GM23338 (cell line): Measurements from ENCODE around the gene PDIA5. TPM values are rescaled to one million over a fixed set of nuclear protein-coding genes. Genes with fewer than 3 reads are reported as not detected.
A peak's percentile ranks its signal among the peaks of the same experiment; 100 is the strongest.

Experiments used
- ATAC-seq: fragments of 200-7000 bp; cut with Tn5 transposase; 3 replicates; pipeline ENCODE4 v1.9.1; 2020
- DNase-seq: peaks from one replicate; pipeline ENCODE4 v3.0.0-alpha.2; 2015; ENCODE audit warnings: low spot score
- H2AFZ ChIP-seq: fragments of 200-600 bp; sonication (generic); 2 replicates; pipeline ENCODE4 v1.8.0; 2016; ENCODE audit warnings: antibody characterized with exemption, mild to moderate bottlenecking, moderate library complexity
- H3F3A ChIP-seq: fragments of 200-600 bp; sonication (generic); replicated peaks from 2 replicates; pipeline ENCODE4 v1.8.0; 2017; ENCODE audit warnings: antibody characterized with exemption, mixed run types, low read depth
- H3K27ac ChIP-seq: fragments of 200-600 bp; sonication (generic); 2 replicates; pipeline ENCODE4 v1.6.1; 2016; ENCODE audit warnings: low read depth
- H3K27me3 ChIP-seq: fragments of 200-600 bp; sonication (generic); 2 replicates; pipeline ENCODE4 v1.8.0; 2016; ENCODE audit warnings: mild to moderate bottlenecking, mixed run types, moderate library complexity; ENCODE audit not compliant: insufficient read depth
- H3K36me3 ChIP-seq: fragments of 200-600 bp; sonication (generic); 2 replicates; pipeline ENCODE4 v1.8.0; 2016; ENCODE audit warnings: mild to moderate bottlenecking; ENCODE audit not compliant: insufficient read depth
- H3K4me1 ChIP-seq: fragments of 200-600 bp; sonication (generic); 2 replicates; pipeline ENCODE4 v1.8.0; 2016; ENCODE audit warnings: mild to moderate bottlenecking, moderate library complexity; ENCODE audit not compliant: insufficient read depth
- H3K4me2 ChIP-seq: fragments of 200-600 bp; sonication (generic); 2 replicates; pipeline ENCODE4 v1.7.1; 2017; ENCODE audit warnings: mixed run types
- H3K4me3 ChIP-seq: fragments of 200-600 bp; sonication (generic); 2 replicates; pipeline ENCODE4 v1.6.1; 2016; ENCODE audit warnings: mixed run types
- H3K79me2 ChIP-seq: fragments of 200-600 bp; sonication (generic); replicated peaks from 2 replicates; pipeline ENCODE4 v1.8.0; 2017; ENCODE audit warnings: mild to moderate bottlenecking; ENCODE audit not compliant: insufficient read depth
- H3K9me2 ChIP-seq: fragments of 200-600 bp; sonication (generic); 2 replicates; pipeline ENCODE4 v1.8.0; 2017; ENCODE audit not compliant: insufficient read depth
- H4K20me1 ChIP-seq: fragments of 200-600 bp; sonication (generic); replicated peaks from 2 replicates; pipeline ENCODE4 v1.8.0; 2017; ENCODE audit warnings: mild to moderate bottlenecking; ENCODE audit not compliant: insufficient read depth
- H3K27ac Mint-ChIP-seq: 2 replicates; pipeline ENCODE4 v1.8.0; 2020; ENCODE audit warnings: inconsistent platforms, mild to moderate bottlenecking, moderate library complexity, mixed read lengths
- H3K27me3 Mint-ChIP-seq: 3 replicates; pipeline ENCODE4 v1.8.0; 2022; ENCODE audit warnings: low read depth, mild to moderate bottlenecking, moderate library complexity, mixed read lengths, inconsistent platforms; ENCODE audit not compliant: insufficient read depth, poor library complexity
- H3K36me3 Mint-ChIP-seq: 3 replicates; pipeline ENCODE4 v1.8.0; 2021; ENCODE audit warnings: low read depth, mild to moderate bottlenecking, inconsistent platforms, moderate library complexity, mixed read lengths
- H3K4me1 Mint-ChIP-seq: 3 replicates; pipeline ENCODE4 v1.8.0; 2020; ENCODE audit warnings: mild to moderate bottlenecking, inconsistent platforms, mixed read lengths
- H3K4me3 Mint-ChIP-seq: 3 replicates; pipeline ENCODE4 v1.8.0; 2021; ENCODE audit warnings: moderate library complexity, mild to moderate bottlenecking, inconsistent platforms, mixed read lengths
- H3K9me3 Mint-ChIP-seq: 3 replicates; pipeline ENCODE4 v1.8.0; 2020; ENCODE audit warnings: moderate library complexity, mild to moderate bottlenecking, inconsistent platforms, mixed read lengths
- CREB1 ChIP-seq: fragments of 250-450 bp; sonication (Bioruptor Pico); IDR thresholded peaks from 2 replicates; pipeline ENCODE4 v1.5.0; 2020; ENCODE audit warnings: low read depth, mild to moderate bottlenecking, moderate library complexity
- CTCF ChIP-seq, 2 experiments: fragments of 200-600 bp in 1 of 2; sonication (generic) in 1 of 2; conservative IDR thresholded peaks; 2 replicates each; pipeline versions ENCODE4 v1.5.1 to v1.6.1; 2016 to 2017; ENCODE audit warnings: antibody characterized with exemption in 2 of 2, low read depth in 2 of 2, mild to moderate bottlenecking in 2 of 2, moderate library complexity in 1 of 2
- EZH2phosphoT487 ChIP-seq: fragments of 200-600 bp; sonication (generic); IDR thresholded peaks from one replicate; pipeline ENCODE4 v1.8.1; 2018; ENCODE audit warnings: antibody characterized with exemption; ENCODE audit not compliant: unreplicated experiment
- POLR2AphosphoS5 ChIP-seq: IDR thresholded peaks from 2 replicates; pipeline ENCODE4 v1.6.1; 2016; ENCODE audit warnings: antibody characterized with exemption, low read depth
- ZNF462 ChIP-seq: fragments of 250-450 bp; sonication (Bioruptor Pico); IDR thresholded peaks from 2 replicates; pipeline ENCODE4 v1.5.0; 2020; ENCODE audit warnings: mild to moderate bottlenecking, moderate library complexity
- polyA plus RNA-seq: library from polyadenylated mRNA; unstranded; fragments of >200 nt; fragmentation: Nextera tagmentation; extraction: Ambion mirVana; gene quantifications from 2 replicates; pipeline ENCODE4 v1.2.1, GENCODE V29; 2016
- total RNA-seq: library from RNA; depleted of rRNA; stranded (reverse); fragments of >200 nt; shearing (Covaris generic); gene quantifications from 2 replicates; pipeline ENCODE4 v1.2.3, GENCODE V29; 2014

The PDIA5 gene
- total and polyA plus RNA-seq, 2 experiments from 2014 or later, result 22.9 to 28.1 TPM

- Histone ChIP-seq H3K79me2 (no peaks in the 10 kb centered on the region), H3K4me3 (no peak overlapping the region), H3K4me1 (peaks cover 4% of the 10 kb centered on the region; the same call in 1 of the 2 replicates), H2AFZ (no peak overlapping the region), H3K36me3 (peaks cover 7% of the 10 kb centered on the region), H3K9me2 (no peaks in the 10 kb centered on the region), H4K20me1 (no peaks in the 10 kb centered on the region; the same call in none of the 2 replicates), H3K27me3 (no peaks in the 10 kb centered on the region), H3K4me2 (no peak overlapping the region), H3K27ac (no peak overlapping the region), H3F3A (no peaks in the 10 kb centered on the region)
- H3K9me3 Mint-ChIP-seq, result no peaks in the 10 kb centered on the region
- DNase-seq, result no peak
- H3K4me1 Mint-ChIP-seq, result peaks cover 12% of the 10 kb centered on the region
- peaks cover 28% of the 10 kb centered on the region; the same call in 2 of the 3 replicates for H3K36me3 Mint-ChIP-seq
- H3K27ac Mint-ChIP-seq, result no peak overlapping the region
- ATAC-seq, result peak; percentile 60
- TF ChIP-seq CTCF (conservative IDR thresholded peaks at IDR 0.05; ENCODE audit: low read depth in 2 of 2) (0 out of 4 replicates have a peak, but pooled peaks of 1 of the 2 experiments have one; percentile 13), CREB1 (CRISPR knock-in tag) (no peak)
- H3K27me3 Mint-ChIP-seq, result peaks cover 9% of the 10 kb centered on the region
- H3K4me3 Mint-ChIP-seq, result no peak overlapping the region
Measured at GRCh38 chr3:123119388-123119787, 52.6 kb downstream of the PDIA5 start.

- Mint-ChIP-seq H3K27ac (no peak overlapping the region), H3K27me3 (peaks cover 9% of the 10 kb centered on the region), H3K9me3 (no peaks in the 10 kb centered on the region), H3K36me3 (peaks cover 29% of the 10 kb centered on the region; the same call in 2 of the 3 replicates), H3K4me3 (no peak overlapping the region), H3K4me1 (peaks cover 12% of the 10 kb centered on the region)
- no peaks in the 10 kb centered on the region for H3K9me2 ChIP-seq
- peaks cover 7% of the 10 kb centered on the region for H3K36me3 ChIP-seq
- ATAC-seq (no peak), DNase-seq (no peak)
- TF ChIP-seq ZNF462 (CRISPR knock-in tag), result no peak
- no peak for TF ChIP-seq POLR2AphosphoS5
- TF ChIP-seq EZH2phosphoT487, result no peak
- no peaks in the 10 kb centered on the region; the same call in none of the 2 replicates for H4K20me1 ChIP-seq
- no peaks in the 10 kb centered on the region for H3K27me3 ChIP-seq
- no peak overlapping the region for H3K4me3 ChIP-seq
- no peak overlapping the region for H3K27ac ChIP-seq
- H3K4me2 ChIP-seq, result no peak overlapping the region
- no peak overlapping the region for H2AFZ ChIP-seq
- peaks cover 4% of the 10 kb centered on the region; the same call in 1 of the 2 replicates for H3K4me1 ChIP-seq
- H3F3A ChIP-seq, result no peaks in the 10 kb centered on the region
- H3K79me2 ChIP-seq, result no peaks in the 10 kb centered on the region
Measured at GRCh38 chr3:123119802-123120201, 53.0 kb downstream of the PDIA5 start.
